Lower leg skin (tissue), 3 donors: Measurements from ENCODE around the gene SMG7.

Source experiments
- POLR2A ChIP-seq, 2 donors: fragments of 450-650 bp; IDR thresholded peaks; one replicate each; pipeline ENCODE4 v1.6.1; 2016 to 2017; ENCODE audit warnings: antibody characterized with exemption in 2 of 2, mild to moderate bottlenecking in 1 of 2, moderate library complexity in 1 of 2
- TF ChIP-seq, protein P1 (sequence below), 3 donors: fragments of 450-650 bp; IDR thresholded peaks; one replicate each; pipeline ENCODE4 v1.5.1; 2016; ENCODE audit warnings: antibody characterized with exemption in 3 of 3, mild to moderate bottlenecking in 3 of 3, moderate library complexity in 2 of 3

GRCh38 chr1:183466781-183467180 is 5.5 kb upstream of the SMG7 start:
- TF ChIP-seq, protein P1, sequence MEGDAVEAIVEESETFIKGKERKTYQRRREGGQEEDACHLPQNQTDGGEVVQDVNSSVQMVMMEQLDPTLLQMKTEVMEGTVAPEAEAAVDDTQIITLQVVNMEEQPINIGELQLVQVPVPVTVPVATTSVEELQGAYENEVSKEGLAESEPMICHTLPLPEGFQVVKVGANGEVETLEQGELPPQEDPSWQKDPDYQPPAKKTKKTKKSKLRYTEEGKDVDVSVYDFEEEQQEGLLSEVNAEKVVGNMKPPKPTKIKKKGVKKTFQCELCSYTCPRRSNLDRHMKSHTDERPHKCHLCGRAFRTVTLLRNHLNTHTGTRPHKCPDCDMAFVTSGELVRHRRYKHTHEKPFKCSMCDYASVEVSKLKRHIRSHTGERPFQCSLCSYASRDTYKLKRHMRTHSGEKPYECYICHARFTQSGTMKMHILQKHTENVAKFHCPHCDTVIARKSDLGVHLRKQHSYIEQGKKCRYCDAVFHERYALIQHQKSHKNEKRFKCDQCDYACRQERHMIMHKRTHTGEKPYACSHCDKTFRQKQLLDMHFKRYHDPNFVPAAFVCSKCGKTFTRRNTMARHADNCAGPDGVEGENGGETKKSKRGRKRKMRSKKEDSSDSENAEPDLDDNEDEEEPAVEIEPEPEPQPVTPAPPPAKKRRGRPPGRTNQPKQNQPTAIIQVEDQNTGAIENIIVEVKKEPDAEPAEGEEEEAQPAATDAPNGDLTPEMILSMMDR (IDR thresholded peaks at IDR 0.05): no peak
- TF ChIP-seq POLR2A (IDR thresholded peaks at IDR 0.05): no peak
